ENCODE results near the gene KDSR.

- TF ChIP-seq CTCF (IDR thresholded peaks at IDR 0.05) (no peak), POLR2A (IDR thresholded peaks at IDR 0.05) (no peak)
These were observed 15.8 kb upstream of the KDSR start for GRCh38 chr18:63382843-63383242.
